ENCODE measurements around the gene BMP6. TPM values are rescaled to one million over a fixed set of nuclear protein-coding genes. Genes with fewer than 3 reads are reported as not detected.

BMP6 gene
- total and polyA plus RNA-seq, 7 donors, result 0.64 to 5.3 (median 2.2) TPM; not detected in 2

GRCh38 chr6:7707787-7708186 lies 18.1 kb upstream of the BMP6 start:
- intact Hi-C loops (cut with DNase I), result no loop called here
- WGBS, 2 donors, result 89 to 94% methylated on average over 4 of the region's 4 CpGs
- H3K9me3 ChIP-seq, result peaks cover 0 to 3% (median 2%) of the 10 kb centered on the region in 4 donors
- TF ChIP-seq CTCF (IDR thresholded peaks at IDR 0.05) (no peak), POLR2A (IDR thresholded peaks at IDR 0.05) (no peak), POLR2AphosphoS5 (IDR thresholded peaks at IDR 0.05) (no peak), EP300 (IDR thresholded peaks at IDR 0.05) (no peak)
- H3K27ac ChIP-seq, result no peak overlapping the region
- H3K4me1 ChIP-seq, result no peaks in the 10 kb centered on the region
- no peak for DNase-seq
- H3K27me3 ChIP-seq, result no peaks in the 10 kb centered on the region
- no peak overlapping the region for H3K4me3 ChIP-seq
- no peaks in the 10 kb centered on the region for H3K36me3 ChIP-seq

GRCh38 chr6:7719364-7719850 lies 6.5 kb upstream of the BMP6 start:
- H3K9me3 ChIP-seq, result peaks cover 0 to 8% (median 3%) of the 10 kb centered on the region in 4 donors
- no peak overlapping the region for H3K27ac ChIP-seq
- WGBS, 2 donors, result 61 to 71% methylated on average over 6 of the region's 6 CpGs
- intact Hi-C loops (cut with DNase I), result no loop called here
- H3K4me1 ChIP-seq, result no peaks in the 10 kb centered on the region
- TF ChIP-seq POLR2A (IDR thresholded peaks at IDR 0.05), result no peak
- no peak for TF ChIP-seq POLR2AphosphoS5 (IDR thresholded peaks at IDR 0.05)
- no peak for TF ChIP-seq CTCF (IDR thresholded peaks at IDR 0.05)
- no peak for TF ChIP-seq EP300 (IDR thresholded peaks at IDR 0.05)
- peaks cover 0 to 4% (median 0%) of the 10 kb centered on the region in 3 donors for H3K27me3 ChIP-seq
- no peak overlapping the region for H3K4me3 ChIP-seq
- H3K36me3 ChIP-seq, result no peaks in the 10 kb centered on the region
- DNase-seq, result no peak

- 94 to 98% methylated on average over 2 of the region's 2 CpGs for WGBS, 2 donors
- Histone ChIP-seq H3K27ac (no peak overlapping the region), H3K27me3 (peaks cover 0 to 7% (median 5%) of the 10 kb centered on the region in 3 donors), H3K4me3 (no peak overlapping the region), H3K36me3 (no peaks in the 10 kb centered on the region), H3K9me3 (peaks cover 0 to 8% (median 3%) of the 10 kb centered on the region in 4 donors), H3K4me1 (no peaks in the 10 kb centered on the region)
- intact Hi-C loops (cut with DNase I), result loop anchor here (5.0 kb wide), 1 partner anchor 342 kb away; the partner anchor contains the start of gene BLOC1S5
- DNase-seq, result no peak
- TF ChIP-seq CTCF (IDR thresholded peaks at IDR 0.05), result no peak
- no peak for TF ChIP-seq EP300 (IDR thresholded peaks at IDR 0.05)
- TF ChIP-seq POLR2AphosphoS5 (IDR thresholded peaks at IDR 0.05), result no peak
- TF ChIP-seq POLR2A (IDR thresholded peaks at IDR 0.05), result no peak
These were observed 5.6 kb upstream of the BMP6 start for GRCh38 chr6:7720346-7720745.

GRCh38 chr6:7721649-7722048 lies 4.2 kb upstream of the BMP6 start:
- H3K36me3 ChIP-seq, result no peaks in the 10 kb centered on the region
- H3K9me3 ChIP-seq, result peaks cover 0 to 6% (median under 1%) of the 10 kb centered on the region in 4 donors
- TF ChIP-seq EP300 (IDR thresholded peaks at IDR 0.05), result no peak
- TF ChIP-seq CTCF (IDR thresholded peaks at IDR 0.05), result no peak
- TF ChIP-seq POLR2A (IDR thresholded peaks at IDR 0.05), result no peak
- no peak for TF ChIP-seq POLR2AphosphoS5 (IDR thresholded peaks at IDR 0.05)
- peaks cover 0 to 13% (median 10%) of the 10 kb centered on the region in 4 donors for H3K4me1 ChIP-seq
- DNase-seq, result no peak
- no peak overlapping the region for H3K4me3 ChIP-seq
- 39 to 46% methylated on average over 3 of the region's 3 CpGs for WGBS, 2 donors
- H3K27me3 ChIP-seq, result peaks cover 5 to 19% (median 10%) of the 10 kb centered on the region in 3 donors
- intact Hi-C loops (cut with DNase I), result loop anchor here (2.0 to 5.0 kb wide), 2 partner anchors 285 to 341 kb away; partner anchors contain the start of gene BLOC1S5
- H3K27ac ChIP-seq, result no peak overlapping the region

Measured in sigmoid colon (tissue), 7 donors.